GM23338 (cell line): Measurements from ENCODE around the gene CNGA1. TPM values are rescaled to one million over a fixed set of nuclear protein-coding genes. Genes with fewer than 3 reads are reported as not detected.
A peak's percentile ranks its signal among the peaks of the same experiment; 100 is the strongest.

Source experiments
- ATAC-seq: fragments of 200-7000 bp; cut with Tn5 transposase; 3 replicates; pipeline ENCODE4 v1.9.1; 2020
- DNase-seq: peaks from one replicate; pipeline ENCODE4 v3.0.0-alpha.2; 2015; ENCODE audit warnings: low spot score
- H2AFZ ChIP-seq: fragments of 200-600 bp; sonication (generic); 2 replicates; pipeline ENCODE4 v1.8.0; 2016; ENCODE audit warnings: antibody characterized with exemption, mild to moderate bottlenecking, moderate library complexity
- H3F3A ChIP-seq: fragments of 200-600 bp; sonication (generic); replicated peaks from 2 replicates; pipeline ENCODE4 v1.8.0; 2017; ENCODE audit warnings: antibody characterized with exemption, mixed run types, low read depth
- H3K27ac ChIP-seq: fragments of 200-600 bp; sonication (generic); 2 replicates; pipeline ENCODE4 v1.6.1; 2016; ENCODE audit warnings: low read depth
- H3K27me3 ChIP-seq: fragments of 200-600 bp; sonication (generic); 2 replicates; pipeline ENCODE4 v1.8.0; 2016; ENCODE audit warnings: mild to moderate bottlenecking, mixed run types, moderate library complexity; ENCODE audit not compliant: insufficient read depth
- H3K36me3 ChIP-seq: fragments of 200-600 bp; sonication (generic); 2 replicates; pipeline ENCODE4 v1.8.0; 2016; ENCODE audit warnings: mild to moderate bottlenecking; ENCODE audit not compliant: insufficient read depth
- H3K4me1 ChIP-seq: fragments of 200-600 bp; sonication (generic); 2 replicates; pipeline ENCODE4 v1.8.0; 2016; ENCODE audit warnings: mild to moderate bottlenecking, moderate library complexity; ENCODE audit not compliant: insufficient read depth
- H3K4me2 ChIP-seq: fragments of 200-600 bp; sonication (generic); 2 replicates; pipeline ENCODE4 v1.7.1; 2017; ENCODE audit warnings: mixed run types
- H3K4me3 ChIP-seq: fragments of 200-600 bp; sonication (generic); 2 replicates; pipeline ENCODE4 v1.6.1; 2016; ENCODE audit warnings: mixed run types
- H3K79me2 ChIP-seq: fragments of 200-600 bp; sonication (generic); replicated peaks from 2 replicates; pipeline ENCODE4 v1.8.0; 2017; ENCODE audit warnings: mild to moderate bottlenecking; ENCODE audit not compliant: insufficient read depth
- H3K9me2 ChIP-seq: fragments of 200-600 bp; sonication (generic); 2 replicates; pipeline ENCODE4 v1.8.0; 2017; ENCODE audit not compliant: insufficient read depth
- H4K20me1 ChIP-seq: fragments of 200-600 bp; sonication (generic); replicated peaks from 2 replicates; pipeline ENCODE4 v1.8.0; 2017; ENCODE audit warnings: mild to moderate bottlenecking; ENCODE audit not compliant: insufficient read depth
- H3K27ac Mint-ChIP-seq: 2 replicates; pipeline ENCODE4 v1.8.0; 2020; ENCODE audit warnings: inconsistent platforms, mild to moderate bottlenecking, moderate library complexity, mixed read lengths
- H3K27me3 Mint-ChIP-seq: 3 replicates; pipeline ENCODE4 v1.8.0; 2022; ENCODE audit warnings: low read depth, mild to moderate bottlenecking, moderate library complexity, mixed read lengths, inconsistent platforms; ENCODE audit not compliant: insufficient read depth, poor library complexity
- H3K36me3 Mint-ChIP-seq: 3 replicates; pipeline ENCODE4 v1.8.0; 2021; ENCODE audit warnings: low read depth, mild to moderate bottlenecking, inconsistent platforms, moderate library complexity, mixed read lengths
- H3K4me1 Mint-ChIP-seq: 3 replicates; pipeline ENCODE4 v1.8.0; 2020; ENCODE audit warnings: mild to moderate bottlenecking, inconsistent platforms, mixed read lengths
- H3K4me3 Mint-ChIP-seq: 3 replicates; pipeline ENCODE4 v1.8.0; 2021; ENCODE audit warnings: moderate library complexity, mild to moderate bottlenecking, inconsistent platforms, mixed read lengths
- H3K9me3 Mint-ChIP-seq: 3 replicates; pipeline ENCODE4 v1.8.0; 2020; ENCODE audit warnings: moderate library complexity, mild to moderate bottlenecking, inconsistent platforms, mixed read lengths
- CTCF ChIP-seq, 2 experiments: fragments of 200-600 bp in 1 of 2; sonication (generic) in 1 of 2; conservative IDR thresholded peaks; 2 replicates each; pipeline versions ENCODE4 v1.5.1 to v1.6.1; 2016 to 2017; ENCODE audit warnings: antibody characterized with exemption in 2 of 2, low read depth in 2 of 2, mild to moderate bottlenecking in 2 of 2, moderate library complexity in 1 of 2
- EZH2 ChIP-seq: fragments of 200-600 bp; sonication (generic); IDR thresholded peaks from one replicate; pipeline ENCODE4 v1.8.0; 2017; ENCODE audit warnings: antibody characterized with exemption, mild to moderate bottlenecking, low read depth; ENCODE audit not compliant: unreplicated experiment
- EZH2phosphoT487 ChIP-seq: fragments of 200-600 bp; sonication (generic); IDR thresholded peaks from one replicate; pipeline ENCODE4 v1.8.1; 2018; ENCODE audit warnings: antibody characterized with exemption; ENCODE audit not compliant: unreplicated experiment
- NANOG ChIP-seq: IDR thresholded peaks from 2 replicates; pipeline ENCODE4 v1.6.1; 2016; ENCODE audit warnings: antibody characterized with exemption, borderline replicate concordance
- POLR2AphosphoS5 ChIP-seq: IDR thresholded peaks from 2 replicates; pipeline ENCODE4 v1.6.1; 2016; ENCODE audit warnings: antibody characterized with exemption, low read depth
- REST ChIP-seq: IDR thresholded peaks from one replicate; pipeline ENCODE4 v1.6.1; 2018; ENCODE audit warnings: antibody characterized with exemption; ENCODE audit not compliant: unreplicated experiment
- STAT1 ChIP-seq: IDR thresholded peaks from one replicate; pipeline ENCODE4 v1.6.1; 2016; ENCODE audit warnings: antibody characterized with exemption; ENCODE audit not compliant: unreplicated experiment
- ZNF114 ChIP-seq: fragments of 250-450 bp; sonication (Bioruptor Pico); IDR thresholded peaks from 2 replicates; pipeline ENCODE4 v1.5.0; 2020; ENCODE audit warnings: mild to moderate bottlenecking, moderate library complexity
- polyA plus RNA-seq: library from polyadenylated mRNA; unstranded; fragments of >200 nt; fragmentation: Nextera tagmentation; extraction: Ambion mirVana; gene quantifications from 2 replicates; pipeline ENCODE4 v1.2.1, GENCODE V29; 2016
- total RNA-seq: library from RNA; depleted of rRNA; stranded (reverse); fragments of >200 nt; shearing (Covaris generic); gene quantifications from 2 replicates; pipeline ENCODE4 v1.2.3, GENCODE V29; 2014
- TF ChIP-seq, protein P1 (sequence below): fragments of 250-450 bp; sonication (Bioruptor Pico); IDR thresholded peaks from 2 replicates; pipeline ENCODE4 v1.5.0; 2020; ENCODE audit warnings: mild to moderate bottlenecking, moderate library complexity

Gene CNGA1
- total and polyA plus RNA-seq, 2 experiments from 2014 or later = 3.3 to 4.9 TPM

GRCh38 chr4:48015216-48015615 is 1.3 kb downstream of the CNGA1 start:
- Mint-ChIP-seq H3K4me3 (no peak overlapping the region), H3K27me3 (peaks cover 15% of the 10 kb centered on the region), H3K4me1 (peaks cover 22% of the 10 kb centered on the region), H3K36me3 (peaks cover 30% of the 10 kb centered on the region), H3K27ac (no peak overlapping the region), H3K9me3 (peaks cover 21% of the 10 kb centered on the region)
- peaks cover 5% of the 10 kb centered on the region; the same call in 1 of the 2 replicates for H3F3A ChIP-seq
- peak overlapping the region; percentile 98 for H3K4me2 ChIP-seq
- TF ChIP-seq EZH2phosphoT487 (no peak), STAT1 (no peak)
- H2AFZ ChIP-seq = no peak overlapping the region
- ATAC-seq (no peak), DNase-seq (no peak)
- peaks cover 3% of the 10 kb centered on the region; the same call in 1 of the 2 replicates for H3K36me3 ChIP-seq
- peaks cover 24% of the 10 kb centered on the region for H3K79me2 ChIP-seq
- H3K9me2 ChIP-seq = peaks cover 8% of the 10 kb centered on the region; the same call in 1 of the 2 replicates
- H3K4me1 ChIP-seq = peaks cover 24% of the 10 kb centered on the region; the same call in 1 of the 2 replicates
- peaks cover 17% of the 10 kb centered on the region for H3K27me3 ChIP-seq
- no peak overlapping the region for H3K27ac ChIP-seq
- H4K20me1 ChIP-seq = peaks cover 7% of the 10 kb centered on the region
- H3K4me3 ChIP-seq = peak overlapping the region; percentile 97

- H3K27ac Mint-ChIP-seq = no peak overlapping the region
- Histone ChIP-seq H3K9me2 (peaks cover 8% of the 10 kb centered on the region; the same call in 1 of the 2 replicates), H3K4me2 (peak overlapping the region; percentile 35; the same call in 1 of the 2 replicates), H3K79me2 (peaks cover 12% of the 10 kb centered on the region), H3K27me3 (peaks cover 10% of the 10 kb centered on the region), H3K4me3 (no peak overlapping the region), H3K27ac (peak overlapping the region; percentile 89), H3K36me3 (peaks cover 24% of the 10 kb centered on the region), H3F3A (peaks cover 5% of the 10 kb centered on the region; the same call in 1 of the 2 replicates), H4K20me1 (no peaks in the 10 kb centered on the region; the same call in 1 of the 2 replicates), H3K4me1 (peaks cover 19% of the 10 kb centered on the region; the same call in 1 of the 2 replicates), H2AFZ (no peak overlapping the region)
- H3K36me3 Mint-ChIP-seq = peaks cover 51% of the 10 kb centered on the region
- no peak overlapping the region for H3K4me3 Mint-ChIP-seq
- peaks cover 13% of the 10 kb centered on the region for H3K27me3 Mint-ChIP-seq
- DNase-seq (no peak), ATAC-seq (no peak)
- H3K9me3 Mint-ChIP-seq = peaks cover 44% of the 10 kb centered on the region
- H3K4me1 Mint-ChIP-seq = peaks cover 18% of the 10 kb centered on the region
- TF ChIP-seq NANOG (no peak), EZH2phosphoT487 (no peak), CTCF (conservative IDR thresholded peaks at IDR 0.05; ENCODE audit: low read depth in 2 of 2) (no peak), REST (no peak), POLR2AphosphoS5 (no peak), ZNF114 (CRISPR knock-in tag) (no peak), EZH2 (no peak)
- TF ChIP-seq, protein P1, sequence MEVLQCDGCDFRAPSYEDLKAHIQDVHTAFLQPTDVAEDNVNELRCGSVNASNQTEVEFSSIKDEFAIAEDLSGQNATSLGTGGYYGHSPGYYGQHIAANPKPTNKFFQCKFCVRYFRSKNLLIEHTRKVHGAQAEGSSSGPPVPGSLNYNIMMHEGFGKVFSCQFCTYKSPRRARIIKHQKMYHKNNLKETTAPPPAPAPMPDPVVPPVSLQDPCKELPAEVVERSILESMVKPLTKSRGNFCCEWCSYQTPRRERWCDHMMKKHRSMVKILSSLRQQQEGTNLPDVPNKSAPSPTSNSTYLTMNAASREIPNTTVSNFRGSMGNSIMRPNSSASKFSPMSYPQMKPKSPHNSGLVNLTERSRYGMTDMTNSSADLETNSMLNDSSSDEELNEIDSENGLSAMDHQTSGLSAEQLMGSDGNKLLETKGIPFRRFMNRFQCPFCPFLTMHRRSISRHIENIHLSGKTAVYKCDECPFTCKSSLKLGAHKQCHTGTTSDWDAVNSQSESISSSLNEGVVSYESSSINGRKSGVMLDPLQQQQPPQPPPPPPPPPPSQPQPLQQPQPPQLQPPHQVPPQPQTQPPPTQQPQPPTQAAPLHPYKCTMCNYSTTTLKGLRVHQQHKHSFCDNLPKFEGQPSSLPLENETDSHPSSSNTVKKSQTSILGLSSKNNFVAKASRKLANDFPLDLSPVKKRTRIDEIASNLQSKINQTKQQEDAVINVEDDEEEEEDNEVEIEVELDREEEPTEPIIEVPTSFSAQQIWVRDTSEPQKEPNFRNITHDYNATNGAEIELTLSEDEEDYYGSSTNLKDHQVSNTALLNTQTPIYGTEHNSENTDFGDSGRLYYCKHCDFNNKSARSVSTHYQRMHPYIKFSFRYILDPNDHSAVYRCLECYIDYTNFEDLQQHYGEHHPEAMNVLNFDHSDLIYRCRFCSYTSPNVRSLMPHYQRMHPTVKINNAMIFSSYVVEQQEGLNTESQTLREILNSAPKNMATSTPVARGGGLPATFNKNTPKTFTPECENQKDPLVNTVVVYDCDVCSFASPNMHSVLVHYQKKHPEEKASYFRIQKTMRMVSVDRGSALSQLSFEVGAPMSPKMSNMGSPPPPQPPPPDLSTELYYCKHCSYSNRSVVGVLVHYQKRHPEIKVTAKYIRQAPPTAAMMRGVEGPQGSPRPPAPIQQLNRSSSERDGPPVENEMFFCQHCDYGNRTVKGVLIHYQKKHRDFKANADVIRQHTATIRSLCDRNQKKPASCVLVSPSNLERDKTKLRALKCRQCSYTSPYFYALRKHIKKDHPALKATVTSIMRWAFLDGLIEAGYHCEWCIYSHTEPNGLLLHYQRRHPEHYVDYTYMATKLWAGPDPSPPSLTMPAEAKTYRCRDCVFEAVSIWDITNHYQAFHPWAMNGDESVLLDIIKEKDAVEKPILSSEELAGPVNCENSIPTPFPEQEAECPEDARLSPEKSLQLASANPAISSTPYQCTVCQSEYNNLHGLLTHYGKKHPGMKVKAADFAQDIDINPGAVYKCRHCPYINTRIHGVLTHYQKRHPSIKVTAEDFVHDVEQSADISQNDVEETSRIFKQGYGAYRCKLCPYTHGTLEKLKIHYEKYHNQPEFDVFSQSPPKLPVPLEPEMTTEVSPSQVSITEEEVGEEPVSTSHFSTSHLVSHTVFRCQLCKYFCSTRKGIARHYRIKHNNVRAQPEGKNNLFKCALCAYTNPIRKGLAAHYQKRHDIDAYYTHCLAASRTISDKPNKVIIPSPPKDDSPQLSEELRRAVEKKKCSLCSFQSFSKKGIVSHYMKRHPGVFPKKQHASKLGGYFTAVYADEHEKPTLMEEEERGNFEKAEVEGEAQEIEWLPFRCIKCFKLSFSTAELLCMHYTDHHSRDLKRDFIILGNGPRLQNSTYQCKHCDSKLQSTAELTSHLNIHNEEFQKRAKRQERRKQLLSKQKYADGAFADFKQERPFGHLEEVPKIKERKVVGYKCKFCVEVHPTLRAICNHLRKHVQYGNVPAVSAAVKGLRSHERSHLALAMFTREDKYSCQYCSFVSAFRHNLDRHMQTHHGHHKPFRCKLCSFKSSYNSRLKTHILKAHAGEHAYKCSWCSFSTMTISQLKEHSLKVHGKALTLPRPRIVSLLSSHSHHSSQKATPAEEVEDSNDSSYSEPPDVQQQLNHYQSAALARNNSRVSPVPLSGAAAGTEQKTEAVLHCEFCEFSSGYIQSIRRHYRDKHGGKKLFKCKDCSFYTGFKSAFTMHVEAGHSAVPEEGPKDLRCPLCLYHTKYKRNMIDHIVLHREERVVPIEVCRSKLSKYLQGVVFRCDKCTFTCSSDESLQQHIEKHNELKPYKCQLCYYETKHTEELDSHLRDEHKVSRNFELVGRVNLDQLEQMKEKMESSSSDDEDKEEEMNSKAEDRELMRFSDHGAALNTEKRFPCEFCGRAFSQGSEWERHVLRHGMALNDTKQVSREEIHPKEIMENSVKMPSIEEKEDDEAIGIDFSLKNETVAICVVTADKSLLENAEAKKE (CRISPR knock-in tag) = no peak
Observed at GRCh38 chr4:48012824-48013223, 3.7 kb downstream of the CNGA1 start.
